Neuron (in vitro differentiated cells): ENCODE measurements around the gene PLSCR1.

Source experiments
- H2AFZ ChIP-seq: one replicate; pipeline ENCODE4 v1.6.1; 2013; ENCODE audit warnings: low read depth, mild to moderate bottlenecking, inconsistent platforms, low read length, moderate library complexity
- H3K27me3 ChIP-seq: one replicate; pipeline ENCODE4 v1.6.1; 2013; ENCODE audit warnings: low read length; ENCODE audit not compliant: insufficient read depth
- H3K36me3 ChIP-seq: one replicate; pipeline ENCODE4 v1.6.1; 2013; ENCODE audit warnings: low read length; ENCODE audit not compliant: insufficient read depth
- H3K4me1 ChIP-seq: one replicate; pipeline ENCODE4 v1.6.1; 2013; ENCODE audit warnings: low read length; ENCODE audit not compliant: insufficient read depth
- H3K4me3 ChIP-seq: 2 replicates; pipeline ENCODE4 v1.5.1; 2013; ENCODE audit warnings: mild to moderate bottlenecking, low read length, moderate library complexity
- H3K9me3 ChIP-seq: one replicate; pipeline ENCODE4 v1.6.1; 2013; ENCODE audit warnings: low read length

PLSCR1 gene

GRCh38 chr3:146543461-146544001, 876 bp downstream of the PLSCR1 start:
- peak overlapping the region; percentile 100 for H2AFZ ChIP-seq
- no peaks in the 10 kb centered on the region for H3K36me3 ChIP-seq
- peaks cover 5% of the 10 kb centered on the region for H3K9me3 ChIP-seq
- peak overlapping the region; percentile 91 for H3K4me3 ChIP-seq
- peaks cover 10% of the 10 kb centered on the region for H3K4me1 ChIP-seq
- no peaks in the 10 kb centered on the region for H3K27me3 ChIP-seq

- Histone ChIP-seq H3K36me3 (no peaks in the 10 kb centered on the region), H3K27me3 (no peaks in the 10 kb centered on the region), H3K4me1 (peaks cover 10% of the 10 kb centered on the region), H3K9me3 (peaks cover 5% of the 10 kb centered on the region), H2AFZ (no peak overlapping the region), H3K4me3 (peak overlapping the region; percentile 91)
Measured at GRCh38 chr3:146542978-146543377, 1.4 kb downstream of the PLSCR1 start.

- Histone ChIP-seq H3K4me1 (peaks cover 10% of the 10 kb centered on the region), H3K27me3 (no peaks in the 10 kb centered on the region), H3K9me3 (peaks cover 5% of the 10 kb centered on the region), H3K36me3 (no peaks in the 10 kb centered on the region), H2AFZ (no peak overlapping the region), H3K4me3 (no peak overlapping the region)
Measured at GRCh38 chr3:146542179-146542578, 2.2 kb downstream of the PLSCR1 start.

- Histone ChIP-seq H3K9me3 (peaks cover 5% of the 10 kb centered on the region), H3K27me3 (no peaks in the 10 kb centered on the region), H3K4me3 (no peak overlapping the region), H3K36me3 (no peaks in the 10 kb centered on the region), H3K4me1 (peaks cover 10% of the 10 kb centered on the region), H2AFZ (no peak overlapping the region)
Measured at GRCh38 chr3:146540978-146541377, 3.4 kb downstream of the PLSCR1 start.

GRCh38 chr3:146540236-146540635, 4.2 kb downstream of the PLSCR1 start:
- peaks cover 5% of the 10 kb centered on the region for H3K9me3 ChIP-seq
- no peaks in the 10 kb centered on the region for H3K36me3 ChIP-seq
- peaks cover 8% of the 10 kb centered on the region for H3K4me1 ChIP-seq
- no peak overlapping the region for H2AFZ ChIP-seq
- H3K27me3 ChIP-seq, result no peaks in the 10 kb centered on the region
- no peak overlapping the region for H3K4me3 ChIP-seq

GRCh38 chr3:146539315-146539714, 5.1 kb downstream of the PLSCR1 start:
- Histone ChIP-seq H3K9me3 (peaks cover 5% of the 10 kb centered on the region), H3K4me3 (no peak overlapping the region), H3K4me1 (peaks cover 6% of the 10 kb centered on the region), H3K36me3 (no peaks in the 10 kb centered on the region), H2AFZ (no peak overlapping the region), H3K27me3 (no peaks in the 10 kb centered on the region)

GRCh38 chr3:146537603-146538002, 6.8 kb downstream of the PLSCR1 start:
- H3K36me3 ChIP-seq, result peaks cover under 1% of the 10 kb centered on the region
- H2AFZ ChIP-seq, result no peak overlapping the region
- no peak overlapping the region for H3K4me3 ChIP-seq
- H3K27me3 ChIP-seq, result no peaks in the 10 kb centered on the region
- peaks cover 5% of the 10 kb centered on the region for H3K9me3 ChIP-seq
- no peaks in the 10 kb centered on the region for H3K4me1 ChIP-seq

- H3K9me3 ChIP-seq, result peaks cover 5% of the 10 kb centered on the region
- no peak overlapping the region for H2AFZ ChIP-seq
- no peaks in the 10 kb centered on the region for H3K27me3 ChIP-seq
- H3K4me1 ChIP-seq, result no peaks in the 10 kb centered on the region
- peaks cover 1% of the 10 kb centered on the region for H3K36me3 ChIP-seq
- no peak overlapping the region for H3K4me3 ChIP-seq
Measured at GRCh38 chr3:146536681-146537080, 7.7 kb downstream of the PLSCR1 start.

GRCh38 chr3:146532406-146532805, 12.0 kb downstream of the PLSCR1 start:
- Histone ChIP-seq H3K4me3 (no peak overlapping the region), H2AFZ (no peak overlapping the region), H3K36me3 (peaks cover 4% of the 10 kb centered on the region)

GRCh38 chr3:146530609-146531008, 13.8 kb downstream of the PLSCR1 start:
- peaks cover 6% of the 10 kb centered on the region for H3K4me1 ChIP-seq
- H3K27me3 ChIP-seq, result no peaks in the 10 kb centered on the region
- no peak overlapping the region for H2AFZ ChIP-seq
- H3K4me3 ChIP-seq, result no peak overlapping the region
- peaks cover 4% of the 10 kb centered on the region for H3K36me3 ChIP-seq
- H3K9me3 ChIP-seq, result no peaks in the 10 kb centered on the region

More at GRCh38 chr3:146532406-146532805, 12.0 kb downstream of the PLSCR1 start:
- Histone ChIP-seq H3K27me3 (no peaks in the 10 kb centered on the region), H3K4me1 (peaks cover 6% of the 10 kb centered on the region), H3K9me3 (no peaks in the 10 kb centered on the region)

- H3K27me3 ChIP-seq, result no peaks in the 10 kb centered on the region
- H3K36me3 ChIP-seq, result peaks cover 4% of the 10 kb centered on the region
- no peaks in the 10 kb centered on the region for H3K9me3 ChIP-seq
Measured at GRCh38 chr3:146529021-146529420, 15.4 kb downstream of the PLSCR1 start.

GRCh38 chr3:146524961-146525360, 19.4 kb downstream of the PLSCR1 start:
- H2AFZ ChIP-seq, result no peak overlapping the region
- no peaks in the 10 kb centered on the region for H3K4me1 ChIP-seq
- H3K36me3 ChIP-seq, result peaks cover 2% of the 10 kb centered on the region
- H3K9me3 ChIP-seq, result no peaks in the 10 kb centered on the region
- no peaks in the 10 kb centered on the region for H3K27me3 ChIP-seq
- no peak overlapping the region for H3K4me3 ChIP-seq

More at GRCh38 chr3:146529021-146529420, 15.4 kb downstream of the PLSCR1 start:
- no peak overlapping the region for H2AFZ ChIP-seq
- peaks cover 6% of the 10 kb centered on the region for H3K4me1 ChIP-seq
- no peak overlapping the region for H3K4me3 ChIP-seq

GRCh38 chr3:146523531-146523930, 20.9 kb downstream of the PLSCR1 start:
- H3K27me3 ChIP-seq, result no peaks in the 10 kb centered on the region
- H3K4me1 ChIP-seq, result no peaks in the 10 kb centered on the region
- no peaks in the 10 kb centered on the region for H3K9me3 ChIP-seq
- no peak overlapping the region for H3K4me3 ChIP-seq
- H2AFZ ChIP-seq, result no peak overlapping the region
- H3K36me3 ChIP-seq, result no peaks in the 10 kb centered on the region
